K562 (cell line): ENCODE results near the gene TRMU. TPM values are rescaled to one million over a fixed set of nuclear protein-coding genes. Genes with fewer than 3 reads are reported as not detected.
A peak's percentile ranks its signal among the peaks of the same experiment; 100 is the strongest.

Experiments
- ATAC-seq: fragments of 200-7000 bp; cut with Tn5 transposase; 3 replicates; pipeline ENCODE4 v1.9.1; 2020; ENCODE audit warnings: moderate library complexity
- BruUV-seq: library from RNA; stranded (reverse); fragments of 400-500 nt; replicated peaks from 2 replicates; lab custom pipeline; 2021; lab: Mats Ljungman, UMichigan
- CTCF ChIA-PET: fragments of 300-600 bp; formaldehyde crosslinking; extraction: SDS; loops from one replicate; lab custom pipeline; 2021; ENCODE audit warnings: low intra/inter-chr PET ratio; lab: Yijun Ruan, JAX
- POLR2A ChIA-PET: fragments of 300-600, 350-650 bp; sonication (Branson Sonifier 250); formaldehyde crosslinking; extraction: SDS; loops from one replicate; lab custom pipeline; 2021; ENCODE audit warnings: antibody characterized with exemption, inconsistent platforms; lab: Yijun Ruan, JAX
- DNase-seq, 4 experiments: peaks; one replicate each; pipeline versions ENCODE4 v3.0.0 to v3.0.0-alpha.2; 2011 to 2018; ENCODE audit warnings: low spot score in 3 of 4, mixed read lengths in 3 of 4; ENCODE audit errors: extremely low read depth in 1 of 4
- FAIRE-seq: peaks from 2 replicates; lab custom pipeline; 2011; peaks lifted over from hg19 to GRCh38; lab: Jason Lieb, UNC
- H2AFZ ChIP-seq: 2 replicates; pipeline ENCODE4 v1.6.0; 2011; ENCODE audit warnings: low read depth, low read length, control low read depth, inconsistent platforms
- H3K27ac ChIP-seq: fragments of 200-600 bp; 3 replicates; pipeline ENCODE4 v1.8.0; 2011; ENCODE audit warnings: low read depth, mild to moderate bottlenecking, control low read depth, inconsistent platforms, low read length, moderate library complexity, mixed read lengths; ENCODE audit errors: extremely low read depth
- H3K27me3 ChIP-seq, 2 experiments: fragments of 300-600 bp in 1 of 2; 2 replicates in 1 of 2; 3 replicates in 1 of 2; pipeline versions ENCODE4 v1.6.0 to v1.8.0; 2011; ENCODE audit warnings: inconsistent platforms in 2 of 2, low read length in 2 of 2, mild to moderate bottlenecking in 1 of 2, mixed read lengths in 1 of 2, moderate library complexity in 1 of 2; ENCODE audit not compliant: control insufficient read depth in 2 of 2, insufficient read depth in 2 of 2
- H3K36me3 ChIP-seq: fragments of 300-600 bp; 3 replicates; pipeline ENCODE4 v1.8.0; 2011; ENCODE audit warnings: mild to moderate bottlenecking, low read length, inconsistent platforms; ENCODE audit not compliant: control insufficient read depth, insufficient read depth
- H3K4me1 ChIP-seq, 2 experiments: fragments of 200-600 bp in 1 of 2; replicated peaks in 1 of 2; 2 replicates in 1 of 2; 3 replicates in 1 of 2; pipeline versions ENCODE4 v1.5.1 to v1.8.0; 2011; ENCODE audit warnings: inconsistent platforms in 2 of 2, low read length in 2 of 2, mild to moderate bottlenecking in 1 of 2, mixed read lengths in 1 of 2, moderate library complexity in 1 of 2; ENCODE audit not compliant: control insufficient read depth in 2 of 2, insufficient read depth in 2 of 2
- H3K4me2 ChIP-seq: 2 replicates; pipeline ENCODE4 v1.6.1; 2011; ENCODE audit warnings: low read length, control low read depth, inconsistent platforms, mixed read lengths; ENCODE audit not compliant: insufficient read depth
- H3K4me3 ChIP-seq: fragments of 200-600 bp; sonication (generic), shearing (Covaris generic); 2 replicates; pipeline ENCODE4 v1.5.1; 2016; ENCODE audit warnings: control low read depth, inconsistent platforms
- H3K79me2 ChIP-seq: fragments of 200-600 bp; 3 replicates; pipeline ENCODE4 v1.8.0; 2011; ENCODE audit warnings: low read length, inconsistent platforms; ENCODE audit not compliant: control insufficient read depth, insufficient read depth
- H3K9ac ChIP-seq, 2 experiments: 2 replicates each; pipeline versions ENCODE4 v1.6.0 to v1.6.1; 2011; ENCODE audit warnings: low read depth in 2 of 2, low read length in 2 of 2, control low read depth in 1 of 2, inconsistent platforms in 1 of 2, mild to moderate bottlenecking in 1 of 2, mixed read lengths in 1 of 2; ENCODE audit not compliant: insufficient read depth in 1 of 2
- H3K9me1 ChIP-seq: one replicate; pipeline ENCODE4 v1.6.0; 2011; ENCODE audit warnings: inconsistent platforms, mild to moderate bottlenecking, low read length, moderate library complexity; ENCODE audit not compliant: control insufficient read depth, insufficient read depth
- H3K9me3 ChIP-seq: replicated peaks from 2 replicates; pipeline ENCODE4 v1.5.1; 2011; ENCODE audit warnings: low read depth, low read length, inconsistent platforms; ENCODE audit not compliant: control insufficient read depth, insufficient read depth
- H4K20me1 ChIP-seq: replicated peaks from 2 replicates; pipeline ENCODE4 v1.6.1; 2011; ENCODE audit warnings: low read length, inconsistent platforms, mixed read lengths; ENCODE audit not compliant: control insufficient read depth, insufficient read depth
- POLR2G ChIP-seq: fragments of 200-400 bp; formaldehyde crosslinking; IDR thresholded peaks from 2 replicates; pipeline ENCODE4 v1.6.1; 2017; ENCODE audit warnings: low read depth, mild to moderate bottlenecking, antibody characterized with exemption, low read length, moderate library complexity
- RBFOX2 ChIP-seq: fragments of 200-400 bp; formaldehyde crosslinking; IDR thresholded peaks from 2 replicates; pipeline ENCODE4 v1.6.1; 2017; ENCODE audit warnings: low read depth, mild to moderate bottlenecking, low read length, moderate library complexity
- WGBS: fragments of 100-300 bp; shearing (Covaris generic); methylation state at CpG from one replicate; pipeline ENCODE4 v1.1.6; 2016; ENCODE audit warnings: low coverage, mixed read lengths; ENCODE audit not compliant: insufficient coverage; ENCODE audit errors: missing lambda C conversion rate; 5-methylcytosine and 5-hydroxymethylcytosine counted together
- in situ Hi-C: fragments of 300-500 bp; cut with MboI; formaldehyde crosslinking; loops from 4 replicates; pipeline ENCODE4 v1.15.0; 2018; ENCODE audit warnings: inconsistent platforms, mixed read lengths
- intact Hi-C: fragments of 100-400 bp; cut with micrococcal nuclease; formaldehyde crosslinking; loops from 2 replicates; pipeline ENCODE4 v1.14.2; 2022
- polyA plus RNA-seq, 8 experiments: library from polyadenylated mRNA; depleted of rRNA in 4 of 8; stranded (reverse) in 5 of 8; unstranded in 3 of 8; fragments of >200 nt; fragmentation: Nextera tagmentation in 2 of 8; fragmentation: Illumina TruSeq in 1 of 8; extraction: Ambion mirVana in 2 of 8; extraction: Trizol in 1 of 8; gene quantifications; 2 replicates each; pipeline versions ENCODE4 v1.2.1 to v1.2.3, GENCODE V29; 2011 to 2014; ENCODE audit warnings: inconsistent platforms in 1 of 8, missing spikeins in 1 of 8
- total RNA-seq, 7 experiments: library from RNA; depleted of rRNA in 6 of 7; stranded (reverse); fragments of >200 nt in 6 of 7; fragmentation: Illumina TruSeq in 2 of 7; extraction: Trizol in 2 of 7; gene quantifications; 2 replicates each; pipeline versions ENCODE4 v1.2.1 to v1.2.3, GENCODE V29; 2011 to 2021; ENCODE audit warnings: low replicate concordance in 1 of 7
- TF ChIP-seq, protein P1 (sequence below): fragments of 450-650 bp; IDR thresholded peaks from 2 replicates; pipeline ENCODE4 v1.7.0; 2016; ENCODE audit warnings: borderline replicate concordance
- TF ChIP-seq, protein P2 (sequence below): fragments of 450-650 bp; conservative IDR thresholded peaks from 2 replicates; pipeline ENCODE4 v1.6.1; 2016; ENCODE audit warnings: missing genetic modification characterization, low read depth, mild to moderate bottlenecking, missing compliant biosample characterization, moderate library complexity

The TRMU gene
- total and polyA plus RNA-seq, 9 of the 15 experiments (the other 6 are each of a cell fraction or from before 2014, with no cell fraction given): 2.3 to 49.9 (median 35.3) TPM

DNA sequence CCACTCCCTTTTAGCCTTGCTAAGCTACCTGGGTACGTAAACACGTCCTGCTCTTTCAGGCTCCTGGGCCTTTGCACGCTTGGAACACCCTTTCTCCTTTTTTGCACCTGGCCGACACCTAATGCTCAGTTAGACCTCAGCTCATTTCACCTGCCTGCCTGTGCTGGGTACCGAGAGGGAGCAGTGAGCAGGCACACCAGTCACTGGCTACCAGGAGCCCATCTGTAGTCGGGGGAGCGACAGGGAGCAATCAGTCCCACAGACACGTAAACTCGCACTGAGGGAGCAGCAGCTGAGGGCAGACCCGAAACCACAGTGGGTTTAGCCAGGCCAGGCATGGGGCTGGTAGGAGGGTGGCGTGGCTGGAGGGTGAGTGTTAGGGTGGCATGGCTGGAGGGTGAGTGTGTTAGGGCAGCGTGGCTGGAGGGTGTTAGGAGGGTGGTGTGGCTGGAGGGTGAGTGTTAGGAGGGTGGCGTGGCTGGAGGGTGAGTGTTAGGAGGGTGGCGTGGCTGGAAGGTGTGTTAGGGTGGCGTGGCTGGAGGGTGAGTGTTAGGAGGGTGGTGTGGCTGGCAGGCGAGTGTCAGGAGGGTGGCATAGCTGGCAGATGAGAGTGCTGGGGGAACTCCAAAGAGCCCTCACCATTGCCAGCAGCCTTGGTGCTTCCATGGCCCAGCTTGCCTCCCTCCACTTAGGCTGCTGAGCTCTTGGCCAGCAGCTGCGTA lies 45.2 kb upstream of the TRMU start:
- POLR2A ChIA-PET: interaction anchor here (0.6 to 1.0 kb wide), 5 partner anchors 16 to 413 kb away, joined by 3 to 5 read pairs (median 3); no protein-coding TSS in a partner anchor

More for the DNA sequence above, 45.2 kb upstream of the TRMU start:
- CTCF ChIA-PET: no interaction called here
- no peak overlapping the region for H2AFZ ChIP-seq
- no TSS peak for BruUV-seq
- H4K20me1 ChIP-seq: no peaks in the 10 kb centered on the region
- no peaks in the 10 kb centered on the region for H3K9me1 ChIP-seq
- H3K9me3 ChIP-seq: no peaks in the 10 kb centered on the region
- H3K27ac ChIP-seq: no peak overlapping the region
- WGBS: 91% methylated on average over 8 of the region's 17 CpGs
- intact Hi-C loops: no loop called here
- H3K4me3 ChIP-seq: no peak overlapping the region
- no peak overlapping the region for H3K4me2 ChIP-seq
- in situ Hi-C loops: no loop called here
- TF ChIP-seq RBFOX2 (0 out of 2 replicates have a peak, but pooled peaks have one; percentile 9), POLR2G (peak; percentile 45; the same call in 1 of the 2 replicates)
- TF ChIP-seq, protein P1, sequence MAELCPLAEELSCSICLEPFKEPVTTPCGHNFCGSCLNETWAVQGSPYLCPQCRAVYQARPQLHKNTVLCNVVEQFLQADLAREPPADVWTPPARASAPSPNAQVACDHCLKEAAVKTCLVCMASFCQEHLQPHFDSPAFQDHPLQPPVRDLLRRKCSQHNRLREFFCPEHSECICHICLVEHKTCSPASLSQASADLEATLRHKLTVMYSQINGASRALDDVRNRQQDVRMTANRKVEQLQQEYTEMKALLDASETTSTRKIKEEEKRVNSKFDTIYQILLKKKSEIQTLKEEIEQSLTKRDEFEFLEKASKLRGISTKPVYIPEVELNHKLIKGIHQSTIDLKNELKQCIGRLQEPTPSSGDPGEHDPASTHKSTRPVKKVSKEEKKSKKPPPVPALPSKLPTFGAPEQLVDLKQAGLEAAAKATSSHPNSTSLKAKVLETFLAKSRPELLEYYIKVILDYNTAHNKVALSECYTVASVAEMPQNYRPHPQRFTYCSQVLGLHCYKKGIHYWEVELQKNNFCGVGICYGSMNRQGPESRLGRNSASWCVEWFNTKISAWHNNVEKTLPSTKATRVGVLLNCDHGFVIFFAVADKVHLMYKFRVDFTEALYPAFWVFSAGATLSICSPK: no peak
- TF ChIP-seq, protein P2, sequence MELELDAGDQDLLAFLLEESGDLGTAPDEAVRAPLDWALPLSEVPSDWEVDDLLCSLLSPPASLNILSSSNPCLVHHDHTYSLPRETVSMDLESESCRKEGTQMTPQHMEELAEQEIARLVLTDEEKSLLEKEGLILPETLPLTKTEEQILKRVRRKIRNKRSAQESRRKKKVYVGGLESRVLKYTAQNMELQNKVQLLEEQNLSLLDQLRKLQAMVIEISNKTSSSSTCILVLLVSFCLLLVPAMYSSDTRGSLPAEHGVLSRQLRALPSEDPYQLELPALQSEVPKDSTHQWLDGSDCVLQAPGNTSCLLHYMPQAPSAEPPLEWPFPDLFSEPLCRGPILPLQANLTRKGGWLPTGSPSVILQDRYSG (tag): no peak
- H3K79me2 ChIP-seq: no peaks in the 10 kb centered on the region
- peaks cover 0 to 19% of the 10 kb centered on the region in 2 experiments; a peak in 2 of 5 replicates for H3K4me1 ChIP-seq
- DNase-seq: no peak
- peaks cover 22% of the 10 kb centered on the region; the same call in 2 of the 3 replicates for H3K36me3 ChIP-seq
- H3K9ac ChIP-seq: peak overlapping the region in 1 of 2 experiments; percentile 17; a peak in 1 of 4 replicates
- FAIRE-seq: no peak
- H3K27me3 ChIP-seq: no peaks in the 10 kb centered on the region
- ATAC-seq: no peak
